ENCODE data around the gene NCAM2.

NCAM2 gene

GRCh38 chr21:21231913-21232312 lies 233.7 kb downstream of the NCAM2 start:
- DNase-seq = no peak

- no peak for DNase-seq
Observed at GRCh38 chr21:21232320-21232719, 234.1 kb downstream of the NCAM2 start.

GRCh38 chr21:21233051-21233450 lies 234.8 kb downstream of the NCAM2 start:
- DNase-seq = no peak

GRCh38 chr21:21236996-21237395 lies 238.8 kb downstream of the NCAM2 start:
- DNase-seq = no peak

- no peak for DNase-seq
Observed at GRCh38 chr21:21238629-21239400, 240.6 kb downstream of the NCAM2 start.

GRCh38 chr21:21241391-21241790 lies 243.2 kb downstream of the NCAM2 start:
- DNase-seq = no peak

- no peak for DNase-seq
Observed at GRCh38 chr21:21246007-21246406, 247.8 kb downstream of the NCAM2 start.

- DNase-seq = no peak
Observed at GRCh38 chr21:21247424-21247823, 249.2 kb downstream of the NCAM2 start.

- no peak for DNase-seq
Observed at GRCh38 chr21:21262048-21262447, 263.8 kb downstream of the NCAM2 start.

- no peak for DNase-seq
Observed at GRCh38 chr21:21268061-21268471, 269.9 kb downstream of the NCAM2 start.

GRCh38 chr21:21268885-21269284 lies 270.7 kb downstream of the NCAM2 start:
- no peak for DNase-seq

GRCh38 chr21:21279193-21279901 lies 281.1 kb downstream of the NCAM2 start:
- no peak for DNase-seq

- DNase-seq = no peak
Observed at GRCh38 chr21:21283810-21284209, 285.6 kb downstream of the NCAM2 start.

GRCh38 chr21:21286170-21286798 lies 288.1 kb downstream of the NCAM2 start:
- DNase-seq = no peak

- no peak for DNase-seq
Observed at GRCh38 chr21:21290751-21291150, 292.5 kb downstream of the NCAM2 start.

- no peak for DNase-seq
Observed at GRCh38 chr21:21291883-21292569, 293.8 kb downstream of the NCAM2 start.

- DNase-seq = no peak
Observed at GRCh38 chr21:21295303-21295702, 297.1 kb downstream of the NCAM2 start.

- no peak for DNase-seq
Observed at GRCh38 chr21:21297211-21297610, 299.0 kb downstream of the NCAM2 start.

- DNase-seq = no peak
Observed at GRCh38 chr21:21301013-21301412, 302.8 kb downstream of the NCAM2 start.

GRCh38 chr21:21309510-21309909 lies 311.3 kb downstream of the NCAM2 start:
- no peak for DNase-seq

- no peak for DNase-seq
Observed at GRCh38 chr21:21324297-21324696, 326.1 kb downstream of the NCAM2 start.

- DNase-seq = no peak
Observed at GRCh38 chr21:21332492-21332891, 334.3 kb downstream of the NCAM2 start.

GRCh38 chr21:21341041-21341440 lies 342.8 kb downstream of the NCAM2 start:
- DNase-seq = no peak
